Cardiac fibroblast (primary cell): ENCODE data around the gene BANP.
"Not testable (repeated sequence)": the region's sequence is repeated elsewhere in the genome, so short reads cannot be mapped to it uniquely, and the experiment has no call there.

Experiments
- DNase-seq, 2 donors: peaks; one replicate each; pipeline versions ENCODE4 v3.0.0 to v3.0.0-alpha.2; 2010; ENCODE audit warnings: low read depth in 2 of 2
- H3K4me3 ChIP-seq, 2 donors: replicated peaks in 1 of 2; 1 replicate in 1 of 2; 2 replicates in 1 of 2; pipeline ENCODE4 v1.5.1; 2011; ENCODE audit warnings: low read depth in 2 of 2, low read length in 2 of 2, mild to moderate bottlenecking in 2 of 2, moderate library complexity in 1 of 2
- TF ChIP-seq, protein P1 (sequence below): IDR thresholded peaks from one replicate; pipeline ENCODE4 v1.5.1; 2011; ENCODE audit warnings: low read depth, mild to moderate bottlenecking, low read length, inconsistent platforms

BANP gene

DNA sequence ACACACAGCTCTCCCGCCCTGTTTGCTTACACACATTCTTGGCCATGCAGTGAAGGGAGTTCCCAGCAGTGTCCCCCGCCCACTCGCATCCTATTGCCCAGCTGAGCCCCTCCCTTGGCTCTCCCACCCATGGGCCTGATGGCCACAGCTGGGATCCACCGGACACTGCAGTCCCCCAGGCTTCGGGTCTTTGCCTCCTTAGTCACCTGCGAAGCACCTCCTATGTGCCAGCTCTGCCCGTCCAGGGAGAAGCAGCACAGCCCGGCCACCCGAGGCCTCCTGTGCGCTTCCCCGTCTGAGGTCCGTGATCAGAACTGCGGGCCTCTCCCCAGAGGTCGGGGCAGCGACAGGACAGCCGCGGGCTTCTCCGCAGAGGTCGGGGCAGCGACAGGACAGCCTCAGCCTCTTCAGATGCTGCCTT, 136.9 kb downstream of the BANP start:
- H3K4me3 ChIP-seq: no peak overlapping the region
- DNase-seq: peak in 1 of 2 donors; percentile 26
- TF ChIP-seq, protein P1, sequence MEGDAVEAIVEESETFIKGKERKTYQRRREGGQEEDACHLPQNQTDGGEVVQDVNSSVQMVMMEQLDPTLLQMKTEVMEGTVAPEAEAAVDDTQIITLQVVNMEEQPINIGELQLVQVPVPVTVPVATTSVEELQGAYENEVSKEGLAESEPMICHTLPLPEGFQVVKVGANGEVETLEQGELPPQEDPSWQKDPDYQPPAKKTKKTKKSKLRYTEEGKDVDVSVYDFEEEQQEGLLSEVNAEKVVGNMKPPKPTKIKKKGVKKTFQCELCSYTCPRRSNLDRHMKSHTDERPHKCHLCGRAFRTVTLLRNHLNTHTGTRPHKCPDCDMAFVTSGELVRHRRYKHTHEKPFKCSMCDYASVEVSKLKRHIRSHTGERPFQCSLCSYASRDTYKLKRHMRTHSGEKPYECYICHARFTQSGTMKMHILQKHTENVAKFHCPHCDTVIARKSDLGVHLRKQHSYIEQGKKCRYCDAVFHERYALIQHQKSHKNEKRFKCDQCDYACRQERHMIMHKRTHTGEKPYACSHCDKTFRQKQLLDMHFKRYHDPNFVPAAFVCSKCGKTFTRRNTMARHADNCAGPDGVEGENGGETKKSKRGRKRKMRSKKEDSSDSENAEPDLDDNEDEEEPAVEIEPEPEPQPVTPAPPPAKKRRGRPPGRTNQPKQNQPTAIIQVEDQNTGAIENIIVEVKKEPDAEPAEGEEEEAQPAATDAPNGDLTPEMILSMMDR: no peak

DNA sequence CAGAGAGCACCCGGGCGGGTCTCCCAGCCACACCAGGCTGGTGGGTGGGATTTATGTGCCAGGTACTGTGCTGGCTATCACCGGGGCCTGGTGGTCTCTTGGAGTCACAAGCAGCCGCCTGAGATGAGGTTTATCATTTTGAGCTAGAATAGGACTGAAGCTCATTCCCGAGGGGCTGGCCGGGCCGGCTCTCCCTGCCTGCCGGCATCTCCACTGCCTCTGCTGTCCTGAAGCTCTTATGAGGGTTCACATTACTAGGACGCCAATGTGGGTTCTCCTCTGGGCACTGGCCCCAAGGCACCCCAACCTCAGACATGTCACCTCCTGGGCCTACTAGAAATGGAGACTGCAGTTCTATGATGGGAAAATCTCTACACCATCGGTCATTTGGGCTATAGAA, 137.4 kb downstream of the BANP start:
- H3K4me3 ChIP-seq, DNase-seq: not testable (repeated sequence)

DNA sequence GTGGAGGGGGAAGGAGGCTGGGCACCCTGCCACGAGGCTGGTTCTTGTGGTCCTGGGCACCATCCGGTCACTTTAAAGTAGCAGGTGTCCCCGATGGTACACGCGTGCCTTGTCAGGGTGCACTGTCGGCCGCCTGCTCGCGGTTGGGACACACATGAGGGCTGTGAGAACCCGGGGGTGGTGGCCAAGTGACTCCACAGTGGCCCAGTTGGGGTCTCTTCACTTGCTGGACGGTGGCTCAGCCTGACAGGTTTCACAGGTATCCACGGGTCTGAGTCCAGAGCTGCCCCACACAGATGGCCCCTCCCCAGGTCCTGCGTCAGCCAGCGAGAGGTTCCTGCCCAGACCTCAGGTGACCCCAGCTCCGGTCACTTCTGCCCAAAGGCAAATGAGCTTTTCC, 137.8 kb downstream of the BANP start:
- DNase-seq, H3K4me3 ChIP-seq: not testable (repeated sequence)

DNA sequence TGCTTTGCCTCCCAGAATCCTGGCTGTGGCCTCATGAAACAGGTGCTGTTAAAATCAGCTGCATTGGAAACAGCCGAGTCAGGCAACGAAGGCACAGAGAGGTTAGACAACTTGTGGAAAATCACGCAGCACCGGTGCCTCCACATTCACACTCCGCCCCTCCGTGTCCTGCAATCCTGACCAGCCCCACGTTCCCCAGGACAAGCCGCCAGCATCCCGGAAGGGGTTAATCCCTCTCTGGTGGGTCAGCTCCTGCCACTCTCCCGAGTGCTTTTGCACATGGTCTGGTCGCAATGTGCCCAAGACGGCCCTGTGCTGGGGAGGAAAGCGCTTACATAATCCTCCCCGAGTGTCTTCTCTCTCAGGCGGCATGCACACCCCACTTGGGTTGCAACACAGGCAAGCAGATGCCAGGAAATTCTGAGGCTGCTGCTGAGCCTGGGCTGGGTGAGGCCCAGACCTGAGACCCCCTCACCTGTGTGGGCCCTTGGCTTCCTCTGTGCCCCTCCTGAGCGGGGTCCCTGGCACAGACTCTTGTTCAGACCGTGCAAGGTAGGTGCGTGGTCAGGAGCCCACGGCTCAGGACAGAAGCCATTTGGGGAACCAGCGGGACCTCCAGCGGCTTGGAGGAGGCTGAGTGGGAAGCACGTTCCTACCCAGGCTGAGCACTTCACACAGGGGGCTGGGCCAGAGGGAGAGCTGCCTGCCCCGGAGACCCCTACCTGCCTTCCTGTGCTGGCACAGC, 138.6 kb downstream of the BANP start:
- DNase-seq: peak in 1 of 2 donors; percentile 48
- H3K4me3 ChIP-seq: not testable (repeated sequence)

DNA sequence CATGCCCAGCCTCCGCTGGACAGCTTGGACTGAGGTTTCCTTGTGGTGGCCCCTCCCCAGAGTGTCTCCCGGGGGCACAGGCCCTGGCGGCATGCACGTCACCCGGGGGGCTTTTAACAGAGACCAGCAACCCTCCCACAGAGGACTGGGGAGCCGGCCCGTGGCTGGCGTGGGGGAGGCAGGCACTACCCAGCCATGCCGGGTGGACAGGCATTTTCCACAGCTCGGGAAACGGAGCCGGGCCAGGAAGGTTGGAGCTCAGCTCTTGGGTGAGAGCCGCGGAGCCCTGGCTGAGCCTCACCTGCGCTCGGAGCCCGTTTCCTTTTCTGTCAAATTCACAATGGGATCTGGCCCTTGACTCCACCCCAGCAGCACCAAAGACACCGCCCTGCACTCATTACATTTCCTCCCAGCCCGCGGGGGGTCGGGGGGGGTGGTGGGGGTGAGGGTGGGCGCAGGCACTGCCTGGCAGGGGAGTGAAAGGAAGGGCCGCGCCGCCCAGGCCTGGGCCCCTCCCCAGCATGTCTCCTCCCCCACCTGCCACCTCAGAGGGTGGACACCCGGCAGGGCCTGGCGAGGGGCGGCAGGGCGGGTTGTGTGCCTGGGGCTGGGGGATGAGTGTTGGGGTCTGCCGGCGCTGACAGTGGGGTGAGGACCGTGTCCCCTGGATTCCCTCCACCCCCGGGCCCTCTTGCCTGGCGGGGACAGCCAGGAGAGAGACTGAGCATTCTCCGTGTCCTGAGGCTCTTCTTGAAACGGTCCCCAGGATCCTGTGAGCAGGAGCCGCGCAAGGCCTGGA, 139.3 kb downstream of the BANP start:
- DNase-seq, H3K4me3 ChIP-seq: not testable (repeated sequence)

DNA sequence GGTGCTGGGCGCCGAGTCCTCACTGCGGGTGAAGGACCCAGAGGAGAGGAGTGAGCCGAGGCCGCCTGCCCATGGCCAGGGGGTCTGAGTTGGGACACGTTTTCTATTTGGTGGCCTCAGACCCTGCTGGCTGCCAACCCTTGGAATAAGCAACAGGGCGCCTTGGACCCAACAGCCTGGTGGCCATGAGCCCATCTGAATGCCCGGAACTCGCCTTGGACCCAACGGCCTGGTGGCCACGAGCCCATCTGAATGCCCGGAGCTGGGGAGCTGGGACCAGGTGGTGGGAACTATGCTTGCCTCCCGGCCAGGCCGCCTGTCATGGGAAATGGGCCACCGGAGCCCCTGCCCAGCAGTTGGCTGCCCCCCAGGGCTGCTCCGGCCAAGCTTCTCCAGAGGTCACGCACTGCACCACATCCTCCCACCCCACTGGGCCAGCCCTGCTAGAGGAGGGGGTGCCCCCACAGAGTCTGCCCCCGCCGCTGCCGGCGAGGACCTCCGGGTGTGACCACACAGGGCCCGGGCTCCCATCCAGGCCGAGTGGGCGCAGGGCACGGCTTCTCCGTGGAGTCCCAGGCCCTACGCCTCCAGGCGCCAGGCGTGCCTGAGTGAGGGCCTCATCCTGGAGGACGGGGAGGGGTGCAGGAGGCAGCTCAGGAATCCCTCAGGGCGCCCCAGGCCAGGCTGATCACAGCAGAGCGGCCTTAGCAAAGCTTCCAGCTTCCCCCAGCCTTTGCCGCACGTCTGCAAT, 140.2 kb downstream of the BANP start:
- DNase-seq: peak in 1 of 2 donors; percentile 36
- not testable (repeated sequence) for H3K4me3 ChIP-seq

DNA sequence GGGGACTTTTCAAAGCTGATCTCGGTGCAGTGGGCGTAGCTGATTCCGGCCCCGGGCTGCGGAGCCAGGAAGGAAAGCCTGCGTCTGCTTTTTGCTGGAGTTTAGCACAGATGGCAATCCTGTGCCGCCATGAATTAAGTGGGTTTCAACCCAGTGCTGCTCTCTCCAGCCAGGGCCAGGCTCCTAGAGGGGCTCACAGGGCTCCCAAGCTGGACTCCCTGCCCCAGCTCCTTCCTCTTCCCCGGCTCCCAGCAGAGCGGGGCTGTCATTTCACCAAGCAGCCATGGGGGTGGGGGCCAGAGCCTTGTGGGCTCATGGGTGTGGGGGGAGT, 140.7 kb downstream of the BANP start:
- H3K4me3 ChIP-seq, DNase-seq: not testable (repeated sequence)

DNA sequence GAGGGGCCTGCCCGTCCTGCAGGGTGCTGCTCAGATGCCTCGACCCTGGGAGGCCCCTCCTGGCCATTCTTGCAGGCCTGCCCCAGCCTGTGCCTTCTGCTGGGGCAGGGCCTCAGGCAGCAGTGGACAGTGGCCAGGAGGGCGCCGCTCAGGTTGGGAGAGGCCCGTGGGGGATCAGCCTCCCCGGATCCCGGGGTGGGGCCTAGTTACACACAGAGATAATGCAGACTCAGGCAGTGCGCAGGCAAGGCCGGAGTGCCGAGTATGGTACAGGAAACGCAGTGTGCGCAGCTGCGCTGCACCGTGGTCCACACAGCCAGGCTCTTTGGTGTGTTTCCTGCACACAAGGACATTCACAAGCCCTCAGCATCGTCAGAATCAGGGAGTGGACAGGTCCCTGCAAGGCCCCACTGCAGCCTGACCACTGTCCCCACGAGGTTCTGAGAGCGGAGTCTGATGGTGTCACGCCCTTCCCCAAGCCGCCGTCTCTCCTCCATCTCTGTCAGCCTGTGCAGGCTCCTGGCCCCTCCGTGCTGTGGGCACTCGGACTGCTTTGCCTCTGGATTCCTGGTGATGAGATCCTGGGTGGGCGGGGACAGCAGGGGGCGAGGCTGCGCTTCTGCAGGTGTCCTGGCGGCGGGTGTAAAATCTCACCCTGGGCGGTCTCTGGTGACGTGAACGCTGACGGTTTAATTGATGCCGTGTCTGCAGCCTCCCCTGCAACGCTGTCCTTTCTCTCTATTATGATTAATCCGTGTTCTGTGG, 141.7 kb downstream of the BANP start:
- H3K4me3 ChIP-seq, DNase-seq: not testable (repeated sequence)

DNA sequence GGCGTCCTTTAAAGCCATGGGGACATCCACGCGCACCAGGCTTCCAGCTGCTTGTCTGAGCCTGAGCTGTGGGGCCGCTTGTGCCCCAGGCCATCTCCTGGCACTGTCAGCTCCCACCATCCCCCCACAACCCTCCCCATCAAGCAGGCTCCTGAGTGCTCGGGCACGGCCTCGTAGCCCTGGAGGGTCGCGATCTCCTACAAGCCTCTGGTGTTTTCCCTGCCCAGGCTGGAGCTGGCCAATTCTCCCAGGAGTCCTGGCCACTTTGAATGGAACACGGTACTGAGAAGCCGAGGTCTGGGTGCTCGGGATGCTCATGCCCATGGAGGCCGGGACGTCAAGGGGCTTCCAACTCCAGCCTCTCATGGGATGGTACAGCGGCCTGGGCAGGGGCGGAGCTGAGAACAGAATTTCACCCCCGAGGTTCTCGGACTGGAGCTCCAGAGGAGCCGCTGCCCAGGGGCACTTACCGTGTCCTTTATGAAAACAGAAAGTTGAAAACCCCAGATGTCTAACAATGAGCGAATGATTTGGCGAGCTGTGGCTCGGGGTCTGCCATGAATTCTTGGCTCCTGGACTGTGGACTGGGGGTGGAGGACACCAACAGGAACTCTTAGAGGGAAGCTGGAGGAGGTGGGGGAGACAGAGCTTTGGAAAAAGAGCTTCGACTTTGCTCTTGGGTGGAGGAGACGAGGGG, 142.5 kb downstream of the BANP start:
- not testable (repeated sequence) for DNase-seq, H3K4me3 ChIP-seq

DNA sequence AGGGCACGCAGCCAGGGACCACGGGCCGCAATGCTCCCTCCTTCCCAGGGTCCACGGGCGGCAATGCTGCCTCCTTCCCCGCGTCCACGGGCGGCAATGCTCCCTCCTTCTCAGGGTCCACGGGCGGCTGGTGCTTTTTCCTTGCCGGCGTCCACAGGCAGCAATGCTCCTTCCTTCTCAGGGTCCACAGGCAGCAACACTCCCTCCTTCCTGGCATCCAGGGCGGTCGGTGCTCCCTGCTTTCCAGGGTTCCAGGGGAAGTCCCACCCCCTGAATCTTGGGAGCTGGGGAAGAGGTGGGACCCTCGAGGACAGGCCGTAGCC, 143.0 kb downstream of the BANP start:
- not testable (repeated sequence) for H3K4me3 ChIP-seq, DNase-seq

DNA sequence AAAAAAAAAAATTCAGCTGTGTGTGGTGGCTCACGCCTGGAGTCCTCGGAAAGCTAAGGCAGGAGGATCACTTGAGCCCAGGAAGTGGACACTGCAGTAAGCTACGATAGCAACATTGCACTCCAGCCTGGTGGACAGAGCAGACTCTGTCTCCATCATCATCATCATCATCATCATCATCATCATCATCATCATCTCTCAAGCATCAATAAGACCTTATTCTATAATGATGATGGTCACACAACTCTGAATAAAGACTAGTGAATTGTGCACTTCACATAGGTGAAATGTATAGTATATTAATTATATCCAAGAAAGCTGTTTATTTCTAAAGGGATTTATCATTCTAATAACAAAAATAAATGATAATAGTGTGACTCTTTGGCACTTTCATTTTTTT, 143.7 kb downstream of the BANP start:
- DNase-seq, H3K4me3 ChIP-seq: not testable (repeated sequence)

DNA sequence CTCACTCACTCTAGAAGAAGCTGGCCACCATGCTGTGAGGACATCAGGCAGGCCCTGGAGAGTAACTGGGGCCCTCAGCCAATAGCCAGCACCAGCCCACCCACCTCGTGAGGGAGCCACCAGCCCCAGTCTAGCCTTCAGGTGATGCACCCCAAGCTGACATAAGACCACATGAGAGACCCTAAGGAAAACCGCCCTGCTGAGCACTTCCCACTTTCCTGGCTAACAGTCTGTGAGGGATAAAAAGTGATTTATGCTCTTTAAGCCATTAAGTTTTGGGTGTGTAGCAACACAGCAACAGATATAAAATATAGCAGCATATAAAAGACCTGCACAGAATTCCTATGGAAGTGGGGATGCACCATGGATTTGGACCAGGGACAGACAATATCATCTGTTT, 145.4 kb downstream of the BANP start:
- not testable (repeated sequence) for DNase-seq, H3K4me3 ChIP-seq
